Right lobe of liver (tissue), 4 donors: ENCODE results near the gene FTO.

Experiments used
- CTCF ChIP-seq, 4 donors: fragments of 200-600 bp in 3 of 4; fragments of 450-650 bp in 1 of 4; IDR thresholded peaks; one replicate each; pipeline versions ENCODE4 v1.5.1 to v1.8.0; 2016 to 2022; ENCODE audit warnings: antibody characterized with exemption in 4 of 4, mild to moderate bottlenecking in 2 of 4
- POLR2A ChIP-seq: fragments of 450-650 bp; IDR thresholded peaks from one replicate; pipeline ENCODE4 v1.6.1; 2017; ENCODE audit warnings: antibody characterized with exemption, mild to moderate bottlenecking
- donor health status: DM: no; HTN: no; CAD: no.
- donor health status: DM: no; HTN: no; CAD: no.
- donor health status: DM: no; HTN: yes; CAD: no.

DNA sequence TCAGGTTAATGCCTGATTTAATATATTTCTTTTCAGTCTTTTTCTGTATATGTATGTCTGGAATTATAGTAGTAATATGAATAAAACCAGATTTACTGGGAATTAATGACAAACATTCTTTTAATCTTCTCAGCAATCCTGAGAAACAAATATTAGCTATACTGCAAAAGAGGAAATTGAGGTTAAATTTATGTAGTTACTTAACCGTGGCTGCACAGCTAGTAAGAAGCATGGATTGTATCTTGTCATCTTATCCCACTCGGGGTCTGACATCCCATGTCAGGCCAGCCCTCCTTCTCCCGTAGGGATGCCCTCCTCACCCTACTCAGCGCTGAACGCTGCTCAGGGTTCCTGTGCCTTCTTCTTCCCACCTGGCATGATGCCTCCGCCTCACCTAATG lies 143.0 kb downstream of the FTO start:
- TF ChIP-seq POLR2A (no peak), CTCF (IDR thresholded peaks at IDR 0.05) (no peak)
